ENCODE data around the gene USH1C.
A peak's percentile ranks its signal among the peaks of the same experiment; 100 is the strongest.

The USH1C gene

GRCh38 chr11:17478070-17478469 is 66.1 kb downstream of the USH1C start:
- Histone ChIP-seq H2BK5ac (ENCODE audit: low read depth, low read length, poor library complexity, severe bottlenecking) (no peak overlapping the region), H3K18ac (ENCODE audit: low read depth in 1 of 2, low read length in 2 of 2) (no peak overlapping the region), H3K4ac (ENCODE audit: low read depth in 1 of 2, low read length in 2 of 2) (no peak overlapping the region), H3K36me3 (ENCODE audit: control insufficient read depth in 1 of 2, insufficient read depth in 2 of 2, low read depth in 1 of 2, low read length in 2 of 2) (no peaks in the 10 kb centered on the region), H3K79me1 (replicated peaks; ENCODE audit: low read length, poor library complexity, severe bottlenecking) (no peaks in the 10 kb centered on the region), H3K9me3 (ENCODE audit: control insufficient read depth, low read length) (no peaks in the 10 kb centered on the region), H2AK5ac (ENCODE audit: low read length, severe bottlenecking) (no peak overlapping the region), H2BK120ac (ENCODE audit: low read depth, low read length) (no peak overlapping the region), H2AFZ (ENCODE audit: low read depth, low read length) (no peak overlapping the region), H3K9ac (ENCODE audit: low read length) (no peak overlapping the region), H3K4me3 (ENCODE audit: insufficient read depth in 1 of 2, low read depth in 1 of 2, low read length in 2 of 2) (no peak overlapping the region), H3K27me3 (ENCODE audit: control insufficient read depth in 1 of 2, insufficient read depth in 1 of 2, low read length in 2 of 2) (peaks cover 72 to 76% of the 10 kb centered on the region in 2 experiments), H2BK12ac (ENCODE audit: low read length in 2 of 2) (no peak overlapping the region), H4K8ac (ENCODE audit: low read length) (no peak overlapping the region), H4K91ac (ENCODE audit: low read length) (no peak overlapping the region), H3K27ac (ENCODE audit: low read length, poor library complexity, severe bottlenecking) (no peak overlapping the region), H3K14ac (ENCODE audit: low read length in 2 of 2) (no peak overlapping the region), H3K23ac (ENCODE audit: low read length in 2 of 2) (no peak overlapping the region), H2BK15ac (ENCODE audit: low read depth, poor library complexity, severe bottlenecking) (no peak overlapping the region), H3K4me1 (ENCODE audit: control insufficient read depth, insufficient read depth, low read depth, low read length) (peaks cover 9% of the 10 kb centered on the region), H3K4me2 (ENCODE audit: low read length, poor library complexity, severe bottlenecking) (no peak overlapping the region)
- WGBS = 49% methylated on average over 6 of the region's 6 CpGs
- no peak for DNase-seq

GRCh38 chr11:17477361-17477760 is 66.9 kb downstream of the USH1C start:
- H3K27me3 ChIP-seq (ENCODE audit: control insufficient read depth in 1 of 2, insufficient read depth in 1 of 2, low read length in 2 of 2) = peaks cover 79 to 83% of the 10 kb centered on the region in 2 experiments
- no peak overlapping the region for H2BK12ac ChIP-seq (ENCODE audit: low read length in 2 of 2)
- H3K9me3 ChIP-seq (ENCODE audit: control insufficient read depth, low read length) = no peaks in the 10 kb centered on the region
- H2BK120ac ChIP-seq (ENCODE audit: low read depth, low read length) = no peak overlapping the region
- no peak overlapping the region for H3K4ac ChIP-seq (ENCODE audit: low read depth in 1 of 2, low read length in 2 of 2)
- H2BK15ac ChIP-seq (ENCODE audit: low read depth, poor library complexity, severe bottlenecking) = no peak overlapping the region
- H3K14ac ChIP-seq (ENCODE audit: low read length in 2 of 2) = no peak overlapping the region
- no peak overlapping the region for H3K9ac ChIP-seq (ENCODE audit: low read length)
- H3K4me3 ChIP-seq (ENCODE audit: insufficient read depth in 1 of 2, low read depth in 1 of 2, low read length in 2 of 2) = no peak overlapping the region
- H3K36me3 ChIP-seq (ENCODE audit: control insufficient read depth in 1 of 2, insufficient read depth in 2 of 2, low read depth in 1 of 2, low read length in 2 of 2) = no peaks in the 10 kb centered on the region
- no peak overlapping the region for H4K8ac ChIP-seq (ENCODE audit: low read length)
- no peak overlapping the region for H3K23ac ChIP-seq (ENCODE audit: low read length in 2 of 2)
- 41% methylated on average over 5 of the region's 6 CpGs for WGBS
- H3K4me2 ChIP-seq (ENCODE audit: low read length, poor library complexity, severe bottlenecking) = no peak overlapping the region
- no peak overlapping the region for H3K18ac ChIP-seq (ENCODE audit: low read depth in 1 of 2, low read length in 2 of 2)
- no peak overlapping the region for H2BK5ac ChIP-seq (ENCODE audit: low read depth, low read length, poor library complexity, severe bottlenecking)
- H2AFZ ChIP-seq (ENCODE audit: low read depth, low read length) = no peak overlapping the region
- DNase-seq = no peak
- no peak overlapping the region for H3K27ac ChIP-seq (ENCODE audit: low read length, poor library complexity, severe bottlenecking)
- no peak overlapping the region for H2AK5ac ChIP-seq (ENCODE audit: low read length, severe bottlenecking)
- peaks cover 9% of the 10 kb centered on the region for H3K4me1 ChIP-seq (ENCODE audit: control insufficient read depth, insufficient read depth, low read depth, low read length)
- H4K91ac ChIP-seq (ENCODE audit: low read length) = no peak overlapping the region
- no peaks in the 10 kb centered on the region for H3K79me1 ChIP-seq (replicated peaks; ENCODE audit: low read length, poor library complexity, severe bottlenecking)

GRCh38 chr11:17477084-17477333 is 67.2 kb downstream of the USH1C start:
- DNase-seq = no peak
- Histone ChIP-seq H3K18ac (ENCODE audit: low read depth in 1 of 2, low read length in 2 of 2) (no peak overlapping the region), H2BK5ac (ENCODE audit: low read depth, low read length, poor library complexity, severe bottlenecking) (no peak overlapping the region), H3K4me3 (ENCODE audit: insufficient read depth in 1 of 2, low read depth in 1 of 2, low read length in 2 of 2) (no peak overlapping the region), H4K8ac (ENCODE audit: low read length) (no peak overlapping the region), H3K79me1 (replicated peaks; ENCODE audit: low read length, poor library complexity, severe bottlenecking) (no peaks in the 10 kb centered on the region), H2BK120ac (ENCODE audit: low read depth, low read length) (no peak overlapping the region), H2AK5ac (ENCODE audit: low read length, severe bottlenecking) (no peak overlapping the region), H3K4ac (ENCODE audit: low read depth in 1 of 2, low read length in 2 of 2) (no peak overlapping the region), H3K4me1 (ENCODE audit: control insufficient read depth, insufficient read depth, low read depth, low read length) (peaks cover 9% of the 10 kb centered on the region), H3K4me2 (ENCODE audit: low read length, poor library complexity, severe bottlenecking) (no peak overlapping the region), H3K9ac (ENCODE audit: low read length) (no peak overlapping the region), H2BK15ac (ENCODE audit: low read depth, poor library complexity, severe bottlenecking) (no peak overlapping the region), H3K27me3 (ENCODE audit: control insufficient read depth in 1 of 2, insufficient read depth in 1 of 2, low read length in 2 of 2) (peaks cover 82 to 84% of the 10 kb centered on the region in 2 experiments), H3K36me3 (ENCODE audit: control insufficient read depth in 1 of 2, insufficient read depth in 2 of 2, low read depth in 1 of 2, low read length in 2 of 2) (no peaks in the 10 kb centered on the region), H2BK12ac (ENCODE audit: low read length in 2 of 2) (no peak overlapping the region), H3K9me3 (ENCODE audit: control insufficient read depth, low read length) (no peaks in the 10 kb centered on the region), H2AFZ (ENCODE audit: low read depth, low read length) (no peak overlapping the region), H3K14ac (ENCODE audit: low read length in 2 of 2) (no peak overlapping the region), H4K91ac (ENCODE audit: low read length) (no peak overlapping the region), H3K23ac (ENCODE audit: low read length in 2 of 2) (no peak overlapping the region), H3K27ac (ENCODE audit: low read length, poor library complexity, severe bottlenecking) (no peak overlapping the region)
- WGBS = 5% methylated on average over 9 of the region's 9 CpGs

- WGBS = 1% methylated on average over 25 of the region's 80 CpGs
- Histone ChIP-seq H3K9ac (ENCODE audit: low read length) (no peak within 1 kb of the TSS), H4K8ac (ENCODE audit: low read length) (no peak within 1 kb of the TSS), H3K4me3 (ENCODE audit: insufficient read depth in 1 of 2, low read depth in 1 of 2, low read length in 2 of 2) (peak within 1 kb of the TSS in 1 of 2 experiments; percentile 4), H3K27ac (ENCODE audit: low read length, poor library complexity, severe bottlenecking) (no peak within 1 kb of the TSS), H3K27me3 (ENCODE audit: control insufficient read depth in 1 of 2, insufficient read depth in 1 of 2, low read length in 2 of 2) (peaks cover 85 to 86% of the 10 kb centered on the region in 2 experiments), H3K4me2 (ENCODE audit: low read length, poor library complexity, severe bottlenecking) (no peak within 1 kb of the TSS), H2BK15ac (ENCODE audit: low read depth, poor library complexity, severe bottlenecking) (no peak within 1 kb of the TSS), H2AFZ (ENCODE audit: low read depth, low read length) (no peak within 1 kb of the TSS), H3K36me3 (ENCODE audit: control insufficient read depth in 1 of 2, insufficient read depth in 2 of 2, low read depth in 1 of 2, low read length in 2 of 2) (no peaks in the 10 kb centered on the region), H3K18ac (ENCODE audit: low read depth in 1 of 2, low read length in 2 of 2) (no peak within 1 kb of the TSS), H3K23ac (ENCODE audit: low read length in 2 of 2) (no peak within 1 kb of the TSS), H2BK120ac (ENCODE audit: low read depth, low read length) (no peak within 1 kb of the TSS), H2AK5ac (ENCODE audit: low read length, severe bottlenecking) (no peak within 1 kb of the TSS), H3K79me1 (replicated peaks; ENCODE audit: low read length, poor library complexity, severe bottlenecking) (no peaks in the 10 kb centered on the region), H3K4ac (ENCODE audit: low read depth in 1 of 2, low read length in 2 of 2) (no peak within 1 kb of the TSS), H3K14ac (ENCODE audit: low read length in 2 of 2) (no peak within 1 kb of the TSS), H2BK12ac (ENCODE audit: low read length in 2 of 2) (no peak within 1 kb of the TSS), H4K91ac (ENCODE audit: low read length) (no peak within 1 kb of the TSS), H3K4me1 (ENCODE audit: control insufficient read depth, insufficient read depth, low read depth, low read length) (peaks cover 9% of the 10 kb centered on the region), H3K9me3 (ENCODE audit: control insufficient read depth, low read length) (no peaks in the 10 kb centered on the region), H2BK5ac (ENCODE audit: low read depth, low read length, poor library complexity, severe bottlenecking) (no peak within 1 kb of the TSS)
- no peak for DNase-seq
Observed at GRCh38 chr11:17476317-17477083, 67.7 kb downstream of the USH1C start, which contains the start of gene ABCC8. ABCC8 (minus strand) TSS chr11:17476845; CDS start chr11:17476776, 69 bp downstream.

Measured in mesenchymal stem cell (in vitro differentiated cells and primary cell).